Measurements from ENCODE around the gene POLE4. TPM values are rescaled to one million over a fixed set of nuclear protein-coding genes. Genes with fewer than 3 reads are reported as not detected.

Gene POLE4
- total RNA-seq, 2 donors from 2014 or later: 15.1 to 19.8 TPM

GRCh38 chr2:75010571-75010970, 52.1 kb downstream of the POLE4 start:
- H3K4me1 ChIP-seq: no peaks in the 10 kb centered on the region
- H3K36me3 ChIP-seq: no peaks in the 10 kb centered on the region
- H3K4me3 ChIP-seq: no peak overlapping the region
- no peak for TF ChIP-seq CTCF (IDR thresholded peaks at IDR 0.05)
- H3K27ac ChIP-seq: no peak overlapping the region
- peaks cover 0 to 5% of the 10 kb centered on the region in 2 donors for H3K9me3 ChIP-seq
- no peak for DNase-seq (ENCODE audit: low spot score)
- H3K27me3 ChIP-seq: no peaks in the 10 kb centered on the region

- H3K27me3 ChIP-seq: no peaks in the 10 kb centered on the region
- no peak for DNase-seq (ENCODE audit: low spot score)
- no peaks in the 10 kb centered on the region for H3K36me3 ChIP-seq
- H3K9me3 ChIP-seq: peaks cover 0 to 5% of the 10 kb centered on the region in 2 donors
- H3K27ac ChIP-seq: no peak overlapping the region
- H3K4me3 ChIP-seq: no peak overlapping the region
- no peaks in the 10 kb centered on the region for H3K4me1 ChIP-seq
- no peak for TF ChIP-seq CTCF (IDR thresholded peaks at IDR 0.05)
Observed at GRCh38 chr2:75012080-75012479, 53.6 kb downstream of the POLE4 start.

- no peaks in the 10 kb centered on the region for H3K36me3 ChIP-seq
Observed at GRCh38 chr2:75018162-75018561, 59.7 kb downstream of the POLE4 start.

More at GRCh38 chr2:75018162-75018561, 59.7 kb downstream of the POLE4 start:
- DNase-seq (ENCODE audit: low spot score): no peak
- Histone ChIP-seq H3K4me3 (no peak overlapping the region), H3K27me3 (no peaks in the 10 kb centered on the region), H3K27ac (no peak overlapping the region), H3K9me3 (peaks cover 0 to 5% of the 10 kb centered on the region in 2 donors), H3K4me1 (no peaks in the 10 kb centered on the region)
- no peak for TF ChIP-seq CTCF (IDR thresholded peaks at IDR 0.05)

Other genes with a start within 250 kb of the POLE4 start
- 1 to 10 TPM; 3.4 to 8.1 TPM for gene HK2, start 124.5 kb upstream of the POLE4 start, total RNA-seq
- under 1 TPM; 0.07 to 0.16 TPM for gene TACR1, start 240.9 kb downstream of the POLE4 start, total RNA-seq

All from right atrium auricular region (tissue), 2 donors.